H1 (cell line): ENCODE data around the gene COX7A1. TPM values are rescaled to one million over a fixed set of nuclear protein-coding genes. Genes with fewer than 3 reads are reported as not detected.

Experiments
- CHD2 ChIP-seq: IDR thresholded peaks from 2 replicates; pipeline ENCODE4 v1.6.1; 2012; ENCODE audit warnings: low read length, improper control_type of control experiment
- polyA plus RNA-seq, 7 experiments: library from polyadenylated mRNA; depleted of rRNA in 3 of 7; stranded (reverse) in 5 of 7; unstranded in 2 of 7; fragments of >200 nt in 5 of 7; fragments of 200-250 nt in 2 of 7; gene quantifications; 1 replicate in 5 of 7; 2 replicates in 1 of 7; 4 replicates in 1 of 7; pipeline versions ENCODE4 v1.2.1 to v1.2.3, GENCODE V29; 2011 to 2013; ENCODE audit warnings: missing spikeins in 2 of 7, mixed read lengths in 2 of 7
- total RNA-seq: library from RNA; stranded (reverse); fragmentation: NEBNext Ultra II Directional; extraction: Animal tissue kit (Norgen Biotek cat#: 25700); gene quantifications from 2 replicates; pipeline ENCODE4 v1.2.1, GENCODE V29; 2021
- TF ChIP-seq, protein P1 (sequence below), 3 experiments: IDR thresholded peaks; 1 replicate in 2 of 3; 2 replicates in 1 of 3; pipeline versions ENCODE4 v1.5.1 to v1.6.1; 2011; ENCODE audit warnings: low read length in 3 of 3, mild to moderate bottlenecking in 3 of 3, inconsistent platforms in 2 of 3, low read depth in 1 of 3, moderate library complexity in 1 of 3; ENCODE audit not compliant: insufficient read depth in 1 of 3; ENCODE audit errors: control extremely low read depth in 1 of 3

The COX7A1 gene
- total and polyA plus RNA-seq, 2 of the 8 experiments (the other 6 are each of a cell fraction or from before 2014, with no cell fraction given): 0.60 TPM

DNA sequence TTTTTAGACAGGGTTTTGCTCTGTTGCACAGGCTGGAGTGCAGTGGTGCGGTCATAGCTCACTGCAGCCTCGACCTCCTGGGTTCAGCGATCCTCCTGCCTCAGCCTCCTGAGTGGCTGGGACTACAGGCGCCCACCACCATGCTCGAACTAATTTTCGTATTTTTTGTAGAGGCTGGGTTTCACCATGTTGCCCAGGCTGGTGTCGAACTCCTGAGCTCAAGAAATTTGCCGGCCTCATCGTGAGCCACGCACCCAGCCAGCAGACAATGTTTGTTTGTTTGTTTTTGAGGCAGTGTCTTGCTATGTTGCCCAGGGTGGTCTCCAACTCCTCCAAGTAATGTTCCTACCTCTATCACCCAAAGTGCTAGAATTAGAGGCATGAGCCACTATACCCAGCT, 879 bp upstream of the COX7A1 start (continued):
- no peak for TF ChIP-seq CHD2
- TF ChIP-seq, protein P1, sequence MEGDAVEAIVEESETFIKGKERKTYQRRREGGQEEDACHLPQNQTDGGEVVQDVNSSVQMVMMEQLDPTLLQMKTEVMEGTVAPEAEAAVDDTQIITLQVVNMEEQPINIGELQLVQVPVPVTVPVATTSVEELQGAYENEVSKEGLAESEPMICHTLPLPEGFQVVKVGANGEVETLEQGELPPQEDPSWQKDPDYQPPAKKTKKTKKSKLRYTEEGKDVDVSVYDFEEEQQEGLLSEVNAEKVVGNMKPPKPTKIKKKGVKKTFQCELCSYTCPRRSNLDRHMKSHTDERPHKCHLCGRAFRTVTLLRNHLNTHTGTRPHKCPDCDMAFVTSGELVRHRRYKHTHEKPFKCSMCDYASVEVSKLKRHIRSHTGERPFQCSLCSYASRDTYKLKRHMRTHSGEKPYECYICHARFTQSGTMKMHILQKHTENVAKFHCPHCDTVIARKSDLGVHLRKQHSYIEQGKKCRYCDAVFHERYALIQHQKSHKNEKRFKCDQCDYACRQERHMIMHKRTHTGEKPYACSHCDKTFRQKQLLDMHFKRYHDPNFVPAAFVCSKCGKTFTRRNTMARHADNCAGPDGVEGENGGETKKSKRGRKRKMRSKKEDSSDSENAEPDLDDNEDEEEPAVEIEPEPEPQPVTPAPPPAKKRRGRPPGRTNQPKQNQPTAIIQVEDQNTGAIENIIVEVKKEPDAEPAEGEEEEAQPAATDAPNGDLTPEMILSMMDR (IDR thresholded peaks at IDR 0.05; ENCODE audit: control extremely low read depth in 1 of 3, insufficient read depth in 1 of 3, low read depth in 1 of 3, low read length in 3 of 3): no peak
